IMR-90 (cell line): ENCODE results near the gene BDH1. TPM values are rescaled to one million over a fixed set of nuclear protein-coding genes. Genes with fewer than 3 reads are reported as not detected.

Experiments
- ATAC-seq: fragments of 200-7000 bp; cut with Tn5 transposase; 2 replicates; pipeline ENCODE4 v1.9.1; 2020; ENCODE audit warnings: low read depth, mild to moderate bottlenecking, moderate library complexity
- BruUV-seq: library from RNA; stranded (reverse); fragments of 400-500 nt; replicated peaks from 2 replicates; lab custom pipeline; 2021; lab: Mats Ljungman, UMichigan
- CTCF ChIA-PET: fragments of 300-600 bp; formaldehyde crosslinking; extraction: SDS; loops from one replicate; lab custom pipeline; 2021; ENCODE audit warnings: antibody characterized with exemption; lab: Yijun Ruan, JAX
- POLR2A ChIA-PET: fragments of 300-600 bp; sonication (Branson Sonifier 250); formaldehyde crosslinking; loops from one replicate; lab custom pipeline; 2022; ENCODE audit warnings: antibody characterized with exemption; ENCODE audit not compliant: unreplicated experiment; lab: Charles Lee
- DNase-seq: peaks from one replicate; pipeline ENCODE4 v3.0.0; 2013
- H2AFZ ChIP-seq: replicated peaks from 2 replicates; pipeline ENCODE3; 2013; ENCODE audit warnings: low read length, mild to moderate bottlenecking; ENCODE audit not compliant: poor library complexity
- H2AK5ac ChIP-seq: 2 replicates; pipeline ENCODE4 v1.6.1; 2013; ENCODE audit warnings: low read depth, low read length, inconsistent platforms
- H2AK9ac ChIP-seq: replicated peaks from 2 replicates; pipeline ENCODE3; 2013; ENCODE audit warnings: mild to moderate bottlenecking, low read depth, low read length, moderate library complexity; ENCODE audit not compliant: poor library complexity
- H2BK120ac ChIP-seq: 2 replicates; pipeline ENCODE4 v1.6.1; 2013; ENCODE audit warnings: low read depth, low read length, inconsistent platforms
- H2BK15ac ChIP-seq: 3 replicates; pipeline ENCODE4 v1.6.1; 2013; ENCODE audit warnings: low read depth, low read length, inconsistent platforms
- H2BK20ac ChIP-seq: 2 replicates; pipeline ENCODE4 v1.6.1; 2013; ENCODE audit warnings: low read depth, mild to moderate bottlenecking, inconsistent platforms, low read length, moderate library complexity
- H2BK5ac ChIP-seq: 2 replicates; pipeline ENCODE4 v1.6.1; 2013; ENCODE audit warnings: mild to moderate bottlenecking, low read depth, low read length, inconsistent platforms; ENCODE audit not compliant: poor library complexity, severe bottlenecking
- H3K14ac ChIP-seq: replicated peaks from 2 replicates; pipeline ENCODE4 v1.6.1; 2013; ENCODE audit warnings: low read depth, low read length, inconsistent platforms
- H3K18ac ChIP-seq: 2 replicates; pipeline ENCODE4 v1.6.1; 2013; ENCODE audit warnings: low read depth, low read length, control low read depth
- H3K23ac ChIP-seq: 2 replicates; pipeline ENCODE4 v1.6.1; 2013; ENCODE audit warnings: low read depth, low read length, inconsistent platforms
- H3K27ac ChIP-seq: 2 replicates; pipeline ENCODE4 v1.5.1; 2013; ENCODE audit warnings: mild to moderate bottlenecking, control low read depth, low read length; ENCODE audit not compliant: insufficient read depth
- H3K27me3 ChIP-seq: 2 replicates; pipeline ENCODE4 v1.6.1; 2013; ENCODE audit warnings: low read length; ENCODE audit not compliant: control insufficient read depth, insufficient read depth
- H3K36me3 ChIP-seq: 2 replicates; pipeline ENCODE4 v1.6.1; 2013; ENCODE audit warnings: low read length, mixed read lengths; ENCODE audit not compliant: control insufficient read depth, insufficient read depth
- H3K4ac ChIP-seq: 2 replicates; pipeline ENCODE4 v1.6.1; 2013; ENCODE audit warnings: low read depth, low read length, inconsistent platforms
- H3K4me1 ChIP-seq: 2 replicates; pipeline ENCODE4 v1.6.1; 2013; ENCODE audit warnings: low read length, mixed read lengths; ENCODE audit not compliant: control insufficient read depth, insufficient read depth
- H3K4me2 ChIP-seq: 2 replicates; pipeline ENCODE4 v1.6.1; 2013; ENCODE audit warnings: low read depth, mild to moderate bottlenecking, control low read depth, low read length, moderate library complexity
- H3K4me3 ChIP-seq: 2 replicates; pipeline ENCODE4 v1.5.1; 2013; ENCODE audit warnings: low read depth, mild to moderate bottlenecking, control low read depth, low read length, moderate library complexity; ENCODE audit not compliant: insufficient read depth
- H3K56ac ChIP-seq: 2 replicates; pipeline ENCODE4 v1.6.1; 2013; ENCODE audit warnings: low read length, inconsistent platforms; ENCODE audit not compliant: insufficient read depth; ENCODE audit errors: extremely low read depth
- H3K79me1 ChIP-seq, 2 experiments: 2 replicates each; pipeline ENCODE4 v1.6.1; 2013; ENCODE audit warnings: low read length in 2 of 2, inconsistent platforms in 1 of 2, low read depth in 1 of 2
- H3K9ac ChIP-seq: 2 replicates; pipeline ENCODE4 v1.6.1; 2013; ENCODE audit warnings: low read depth, low read length, control low read depth
- H3K9me1 ChIP-seq: 2 replicates; pipeline ENCODE4 v1.6.1; 2013; ENCODE audit warnings: low read length, inconsistent platforms; ENCODE audit not compliant: insufficient read depth
- H3K9me3 ChIP-seq: 2 replicates; pipeline ENCODE4 v1.6.1; 2013; ENCODE audit warnings: low read length; ENCODE audit not compliant: control insufficient read depth, insufficient read depth
- H4K20me1 ChIP-seq: 2 replicates; pipeline ENCODE4 v1.6.1; 2013; ENCODE audit warnings: low read length, inconsistent platforms; ENCODE audit not compliant: insufficient read depth
- H4K5ac ChIP-seq: 2 replicates; pipeline ENCODE4 v1.6.1; 2013; ENCODE audit warnings: mild to moderate bottlenecking, low read depth, low read length, control low read depth
- H4K8ac ChIP-seq, 2 experiments: 2 replicates each; pipeline ENCODE4 v1.6.1; 2013; ENCODE audit warnings: low read depth in 2 of 2, low read length in 2 of 2, control low read depth in 1 of 2, inconsistent platforms in 1 of 2
- H4K91ac ChIP-seq: 2 replicates; pipeline ENCODE4 v1.6.1; 2013; ENCODE audit warnings: low read depth, low read length, inconsistent platforms; ENCODE audit not compliant: insufficient read depth
- BHLHE40 ChIP-seq: fragments of 150-350 bp; IDR thresholded peaks from 2 replicates; pipeline ENCODE4 v1.6.1; 2016; ENCODE audit warnings: mild to moderate bottlenecking, low read depth, low read length
- CEBPB ChIP-seq: IDR thresholded peaks from 2 replicates; pipeline ENCODE4 v1.6.1; 2012; ENCODE audit warnings: low read depth, low read length, improper control_type of control experiment
- CHD1 ChIP-seq: IDR thresholded peaks from 2 replicates; pipeline ENCODE4 v1.6.1; 2012; ENCODE audit warnings: low read depth, low read length, improper control_type of control experiment
- FOS ChIP-seq: fragments of 150-350 bp; IDR thresholded peaks from 2 replicates; pipeline ENCODE4 v1.6.1; 2016; ENCODE audit warnings: low read depth, low read length
- MAFK ChIP-seq: IDR thresholded peaks from 2 replicates; pipeline ENCODE4 v1.6.1; 2012; ENCODE audit warnings: low read depth, low read length, improper control_type of control experiment
- MAZ ChIP-seq: IDR thresholded peaks from 2 replicates; pipeline ENCODE4 v1.6.1; 2012; ENCODE audit warnings: low read depth, mild to moderate bottlenecking, low read length, improper control_type of control experiment, moderate library complexity, borderline replicate concordance
- NFE2L2 ChIP-seq: fragments of 150-350 bp; IDR thresholded peaks from 2 replicates; pipeline ENCODE4 v1.6.1; 2016; ENCODE audit warnings: low read depth, mild to moderate bottlenecking, low read length
- POLR2A ChIP-seq: IDR thresholded peaks from 2 replicates; pipeline ENCODE4 v1.6.1; 2012; ENCODE audit warnings: mild to moderate bottlenecking, low read depth, low read length
- RAD21 ChIP-seq: IDR thresholded peaks from 2 replicates; pipeline ENCODE4 v1.6.1; 2012; ENCODE audit warnings: low read length, improper control_type of control experiment
- RCOR1 ChIP-seq: IDR thresholded peaks from 2 replicates; pipeline ENCODE4 v1.6.1; 2012; ENCODE audit warnings: mild to moderate bottlenecking, low read length, improper control_type of control experiment; ENCODE audit not compliant: insufficient replicate concordance
- RFX5 ChIP-seq: IDR thresholded peaks from 2 replicates; pipeline ENCODE4 v1.8.0; 2012; ENCODE audit warnings: low read depth, mild to moderate bottlenecking, low read length, moderate library complexity
- SMC3 ChIP-seq: fragments of 150-350 bp; IDR thresholded peaks from 2 replicates; pipeline ENCODE4 v1.6.1; 2016; ENCODE audit warnings: low read depth, mild to moderate bottlenecking, antibody characterized with exemption, low read length, moderate library complexity
- WGBS, 2 experiments: methylation state at CpG; one replicate each; pipeline versions ENCODE4 v1.1.5 to v1.1.7; 2013; ENCODE audit warnings: missing lambda C conversion rate in 2 of 2; ENCODE audit not compliant: insufficient read length in 1 of 2; ENCODE audit errors: extremely low coverage in 2 of 2; 5-methylcytosine and 5-hydroxymethylcytosine counted together
- dilution Hi-C: fragments of 300-500 bp; cut with HindIII; formaldehyde crosslinking; loops from one replicate; pipeline ENCODE4 v1.14.3; 2018; ENCODE audit warnings: low sequenced_read_pairs; ENCODE audit not compliant: unreplicated experiment
- in situ Hi-C: fragments of 300-500 bp; cut with MboI; formaldehyde crosslinking; loops from 3 replicates; pipeline ENCODE4 v1.14.3; 2019; ENCODE audit warnings: low sequenced_read_pairs, inconsistent platforms, mixed read lengths
- intact Hi-C: fragments of 100-400 bp; cut with micrococcal nuclease; formaldehyde crosslinking; loops from 2 replicates; pipeline ENCODE4 v1.10.0; 2022
- polyA plus RNA-seq, 3 experiments: library from polyadenylated mRNA; depleted of rRNA; stranded (reverse); fragments of >200 nt; gene quantifications; 2 replicates each; pipeline ENCODE4 v1.2.3, GENCODE V29; 2012; ENCODE audit warnings: low replicate concordance in 1 of 3
- total RNA-seq: library from RNA; depleted of rRNA; stranded (reverse); fragments of >200 nt; gene quantifications from 2 replicates; pipeline ENCODE4 v1.2.3, GENCODE V29; 2012
- TF ChIP-seq, protein P1 (sequence below): fragments of 150-350 bp; IDR thresholded peaks from 2 replicates; pipeline ENCODE4 v1.6.1; 2017; ENCODE audit warnings: mild to moderate bottlenecking, antibody characterized with exemption, low read length, low read depth
- TF ChIP-seq, protein P2 (sequence below): fragments of 150-350 bp; IDR thresholded peaks from 2 replicates; pipeline ENCODE4 v1.6.1; 2016; ENCODE audit warnings: low read depth, mild to moderate bottlenecking, low read length, moderate library complexity, borderline replicate concordance
- TF ChIP-seq, protein P3 (sequence below): conservative IDR thresholded peaks from 2 replicates; pipeline ENCODE4 v1.5.1; 2012; ENCODE audit warnings: mild to moderate bottlenecking, low read depth, low read length, improper control_type of control experiment

The BDH1 gene
- total and polyA plus RNA-seq, 2 of the 4 experiments (the other 2 are of a cell fraction), result 2.7 to 4.4 TPM

DNA sequence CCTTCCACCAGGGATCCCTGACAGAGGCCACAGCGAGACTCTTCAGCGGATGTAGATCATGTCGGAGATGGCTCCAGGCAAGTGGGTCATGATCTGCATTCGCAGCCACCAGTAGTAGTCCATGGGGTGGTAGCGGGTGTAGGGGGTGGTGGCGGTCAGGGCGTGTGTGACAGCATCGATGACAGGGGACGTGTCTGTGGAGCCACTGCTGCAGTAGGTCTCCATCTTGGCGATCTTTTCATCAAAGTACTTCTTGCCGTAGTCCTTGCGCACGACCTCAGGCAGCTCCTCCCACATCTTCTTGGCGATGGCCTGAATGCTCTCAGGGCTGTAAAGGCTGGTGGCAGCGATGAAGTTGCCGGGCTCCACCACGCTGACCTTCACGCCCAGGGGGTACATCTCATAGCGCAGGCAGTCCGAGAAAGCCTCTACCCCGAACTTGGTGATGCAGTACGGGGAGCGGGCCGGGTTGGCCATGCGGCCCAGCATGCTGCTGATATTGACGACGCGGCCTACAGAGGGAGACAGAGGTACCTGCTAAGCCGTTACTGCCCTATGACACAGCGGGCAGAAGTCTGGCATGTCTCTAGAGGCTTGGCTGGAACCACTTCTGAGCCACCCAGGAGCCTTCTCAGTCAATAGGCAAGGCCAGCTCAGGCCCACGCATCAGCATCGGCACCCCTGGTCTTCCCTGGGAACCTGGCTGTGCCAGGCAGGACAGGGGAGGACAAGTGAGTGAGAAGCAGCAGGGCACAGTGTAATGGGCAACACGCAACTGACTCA is 43.7 kb downstream of the BDH1 start:
- H2AK5ac ChIP-seq, result peak overlapping the region; percentile 33; the same call in 1 of the 2 replicates
- no peak overlapping the region for H4K5ac ChIP-seq
- H3K9me3 ChIP-seq, result no peaks in the 10 kb centered on the region
- no peak overlapping the region for H3K4me3 ChIP-seq
- ChIA-PET POLR2A (no interaction called here), CTCF (no interaction called here)
- dilution Hi-C loops, result no loop called here
- H3K4me2 ChIP-seq, result no peak overlapping the region
- H2BK5ac ChIP-seq, result no peak overlapping the region
- 96% methylated on average over 23 of the region's 33 CpGs; no CpG with 5 or more reads in 1 of the 2 experiments for WGBS, 2 experiments
- H3K18ac ChIP-seq, result no peak overlapping the region
- peaks cover 7% of the 10 kb centered on the region for H3K4me1 ChIP-seq
- H2BK120ac ChIP-seq, result no peak overlapping the region
- no peak overlapping the region for H2BK15ac ChIP-seq
- in situ Hi-C loops, result loop anchor here (10.0 kb wide), 1 partner anchor 257 kb away; no protein-coding TSS in a partner anchor
- H3K23ac ChIP-seq, result no peak overlapping the region
- DNase-seq, result no peak
- H3K9me1 ChIP-seq, result peaks cover 11% of the 10 kb centered on the region; the same call in 1 of the 2 replicates
- no peak for ATAC-seq
- H3K9ac ChIP-seq, result no peak overlapping the region
- no peaks in the 10 kb centered on the region; the same call in 1 of the 2 replicates for H3K36me3 ChIP-seq
- H4K20me1 ChIP-seq, result no peaks in the 10 kb centered on the region
- no peak overlapping the region for H2BK20ac ChIP-seq
- no peak overlapping the region for H4K8ac ChIP-seq
- H3K4ac ChIP-seq, result no peak overlapping the region
- intact Hi-C loops, result loop anchor here (2.0 to 10.0 kb wide), 3 partner anchors 213 to 533 kb away; partner anchors contain the start of gene DLG1
- H4K91ac ChIP-seq, result no peak overlapping the region
- no peak overlapping the region for H2AFZ ChIP-seq
- peak overlapping the region; percentile 39 for H2AK9ac ChIP-seq
- H3K56ac ChIP-seq, result no peak overlapping the region
- peaks cover 9% of the 10 kb centered on the region; the same call in 1 of the 2 replicates for H3K27me3 ChIP-seq
- H3K14ac ChIP-seq, result no peak overlapping the region
- H3K27ac ChIP-seq, result no peak overlapping the region
- BruUV-seq, result no TSS peak
- 0 out of 4 replicates have a peak, but pooled peaks cover 0 to 2% of the 10 kb centered on the region in 2 experiments for H3K79me1 ChIP-seq
- TF ChIP-seq, protein P1, sequence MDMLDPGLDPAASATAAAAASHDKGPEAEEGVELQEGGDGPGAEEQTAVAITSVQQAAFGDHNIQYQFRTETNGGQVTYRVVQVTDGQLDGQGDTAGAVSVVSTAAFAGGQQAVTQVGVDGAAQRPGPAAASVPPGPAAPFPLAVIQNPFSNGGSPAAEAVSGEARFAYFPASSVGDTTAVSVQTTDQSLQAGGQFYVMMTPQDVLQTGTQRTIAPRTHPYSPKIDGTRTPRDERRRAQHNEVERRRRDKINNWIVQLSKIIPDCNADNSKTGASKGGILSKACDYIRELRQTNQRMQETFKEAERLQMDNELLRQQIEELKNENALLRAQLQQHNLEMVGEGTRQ, result no peak
- TF ChIP-seq MAFK, result no peak
- no peak for TF ChIP-seq BHLHE40
- no peak for TF ChIP-seq NFE2L2
- no peak for TF ChIP-seq POLR2A
- TF ChIP-seq CHD1, result no peak
- TF ChIP-seq RFX5, result no peak
- TF ChIP-seq SMC3, result no peak
- no peak for TF ChIP-seq CEBPB
- no peak for TF ChIP-seq MAZ
- TF ChIP-seq RCOR1, result no peak
- TF ChIP-seq RAD21, result no peak
- TF ChIP-seq, protein P2, sequence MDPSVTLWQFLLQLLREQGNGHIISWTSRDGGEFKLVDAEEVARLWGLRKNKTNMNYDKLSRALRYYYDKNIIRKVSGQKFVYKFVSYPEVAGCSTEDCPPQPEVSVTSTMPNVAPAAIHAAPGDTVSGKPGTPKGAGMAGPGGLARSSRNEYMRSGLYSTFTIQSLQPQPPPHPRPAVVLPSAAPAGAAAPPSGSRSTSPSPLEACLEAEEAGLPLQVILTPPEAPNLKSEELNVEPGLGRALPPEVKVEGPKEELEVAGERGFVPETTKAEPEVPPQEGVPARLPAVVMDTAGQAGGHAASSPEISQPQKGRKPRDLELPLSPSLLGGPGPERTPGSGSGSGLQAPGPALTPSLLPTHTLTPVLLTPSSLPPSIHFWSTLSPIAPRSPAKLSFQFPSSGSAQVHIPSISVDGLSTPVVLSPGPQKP, result no peak
- TF ChIP-seq FOS, result no peak
- TF ChIP-seq, protein P3, sequence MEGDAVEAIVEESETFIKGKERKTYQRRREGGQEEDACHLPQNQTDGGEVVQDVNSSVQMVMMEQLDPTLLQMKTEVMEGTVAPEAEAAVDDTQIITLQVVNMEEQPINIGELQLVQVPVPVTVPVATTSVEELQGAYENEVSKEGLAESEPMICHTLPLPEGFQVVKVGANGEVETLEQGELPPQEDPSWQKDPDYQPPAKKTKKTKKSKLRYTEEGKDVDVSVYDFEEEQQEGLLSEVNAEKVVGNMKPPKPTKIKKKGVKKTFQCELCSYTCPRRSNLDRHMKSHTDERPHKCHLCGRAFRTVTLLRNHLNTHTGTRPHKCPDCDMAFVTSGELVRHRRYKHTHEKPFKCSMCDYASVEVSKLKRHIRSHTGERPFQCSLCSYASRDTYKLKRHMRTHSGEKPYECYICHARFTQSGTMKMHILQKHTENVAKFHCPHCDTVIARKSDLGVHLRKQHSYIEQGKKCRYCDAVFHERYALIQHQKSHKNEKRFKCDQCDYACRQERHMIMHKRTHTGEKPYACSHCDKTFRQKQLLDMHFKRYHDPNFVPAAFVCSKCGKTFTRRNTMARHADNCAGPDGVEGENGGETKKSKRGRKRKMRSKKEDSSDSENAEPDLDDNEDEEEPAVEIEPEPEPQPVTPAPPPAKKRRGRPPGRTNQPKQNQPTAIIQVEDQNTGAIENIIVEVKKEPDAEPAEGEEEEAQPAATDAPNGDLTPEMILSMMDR, result no peak
